ENCODE measurements around the gene SUSD3. TPM values are rescaled to one million over a fixed set of nuclear protein-coding genes. Genes with fewer than 3 reads are reported as not detected.

The SUSD3 gene
- total RNA-seq, 1 experiment from 2014 or later: 11.9 TPM

GRCh38 chr9:93057703-93058354, 672 bp upstream of the SUSD3 start:
- H3K4me3 Mint-ChIP-seq: peak overlapping the region; percentile 51
- no peak for ATAC-seq

DNA sequence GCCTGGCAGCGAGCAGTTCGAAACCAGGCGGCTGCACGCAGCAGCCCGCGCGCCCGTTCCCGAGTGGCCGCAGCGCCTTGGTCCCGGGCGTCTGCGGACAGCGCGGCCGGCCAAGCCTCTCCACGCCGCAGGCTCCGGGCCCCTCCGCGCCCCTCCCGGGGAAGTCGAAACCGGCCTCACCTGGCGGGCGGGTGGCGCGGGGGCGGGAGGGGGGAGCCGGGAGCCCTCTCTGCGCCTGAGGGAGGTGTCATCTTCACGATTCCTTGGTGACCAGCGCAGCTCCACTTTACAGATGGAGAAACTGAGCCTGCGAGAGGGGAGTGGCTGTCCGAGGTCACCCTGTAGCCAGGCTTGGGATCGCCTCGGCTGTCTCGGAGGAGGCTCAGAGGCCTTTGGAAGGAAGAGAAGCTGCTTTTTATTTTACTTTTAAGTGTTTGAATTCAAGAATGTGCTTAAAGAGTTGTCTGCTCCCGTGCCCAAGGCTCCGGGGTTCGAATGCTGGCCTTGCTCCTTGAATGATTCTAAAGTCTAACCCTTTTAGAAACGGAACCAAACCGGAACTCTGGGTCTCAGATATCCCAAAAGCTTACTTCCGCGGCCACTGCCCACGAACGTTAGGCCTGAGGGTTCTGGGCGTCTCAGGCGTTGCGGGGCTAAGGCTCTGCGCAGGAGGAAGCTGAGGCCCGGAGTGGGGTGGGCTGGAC, 662 bp downstream of the SUSD3 start:
- peak; percentile 4; the same call in 1 of the 2 replicates for ATAC-seq
- DNase-seq (ENCODE audit: low spot score): no peak
- Mint-ChIP-seq H3K4me3 (peak overlapping the region; percentile 68), H3K27ac (no peak overlapping the region), H3K9me3 (no peaks in the 10 kb centered on the region), H3K4me1 (peaks cover 49% of the 10 kb centered on the region), H3K27me3 (ENCODE audit: low read depth) (peaks cover 18% of the 10 kb centered on the region), H3K36me3 (no peaks in the 10 kb centered on the region)
- TF ChIP-seq, protein P1, sequence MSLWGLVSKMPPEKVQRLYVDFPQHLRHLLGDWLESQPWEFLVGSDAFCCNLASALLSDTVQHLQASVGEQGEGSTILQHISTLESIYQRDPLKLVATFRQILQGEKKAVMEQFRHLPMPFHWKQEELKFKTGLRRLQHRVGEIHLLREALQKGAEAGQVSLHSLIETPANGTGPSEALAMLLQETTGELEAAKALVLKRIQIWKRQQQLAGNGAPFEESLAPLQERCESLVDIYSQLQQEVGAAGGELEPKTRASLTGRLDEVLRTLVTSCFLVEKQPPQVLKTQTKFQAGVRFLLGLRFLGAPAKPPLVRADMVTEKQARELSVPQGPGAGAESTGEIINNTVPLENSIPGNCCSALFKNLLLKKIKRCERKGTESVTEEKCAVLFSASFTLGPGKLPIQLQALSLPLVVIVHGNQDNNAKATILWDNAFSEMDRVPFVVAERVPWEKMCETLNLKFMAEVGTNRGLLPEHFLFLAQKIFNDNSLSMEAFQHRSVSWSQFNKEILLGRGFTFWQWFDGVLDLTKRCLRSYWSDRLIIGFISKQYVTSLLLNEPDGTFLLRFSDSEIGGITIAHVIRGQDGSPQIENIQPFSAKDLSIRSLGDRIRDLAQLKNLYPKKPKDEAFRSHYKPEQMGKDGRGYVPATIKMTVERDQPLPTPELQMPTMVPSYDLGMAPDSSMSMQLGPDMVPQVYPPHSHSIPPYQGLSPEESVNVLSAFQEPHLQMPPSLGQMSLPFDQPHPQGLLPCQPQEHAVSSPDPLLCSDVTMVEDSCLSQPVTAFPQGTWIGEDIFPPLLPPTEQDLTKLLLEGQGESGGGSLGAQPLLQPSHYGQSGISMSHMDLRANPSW (CRISPR knock-in tag; conservative IDR thresholded peaks at IDR 0.05; ENCODE audit: low read depth): no peak
- TF ChIP-seq RORB (CRISPR knock-in tag; IDR thresholded peaks at IDR 0.05) (no peak), ZNF317 (CRISPR knock-in tag; IDR thresholded peaks at IDR 0.05; ENCODE audit: borderline replicate concordance, low read depth) (no peak), NR3C1 (CRISPR knock-in tag; conservative IDR thresholded peaks at IDR 0.05; ENCODE audit: low read depth) (no peak), GRHL2 (CRISPR knock-in tag; IDR thresholded peaks at IDR 0.05; ENCODE audit: insufficient replicate concordance, severe bottlenecking) (no peak), NFATC4 (CRISPR knock-in tag; IDR thresholded peaks at IDR 0.05) (no peak), PRDM15 (CRISPR knock-in tag; IDR thresholded peaks at IDR 0.05) (no peak), ATF6 (CRISPR knock-in tag; IDR thresholded peaks at IDR 0.05) (no peak), NFE2L1 (CRISPR knock-in tag; IDR thresholded peaks at IDR 0.05) (no peak), MYBL2 (CRISPR knock-in tag; IDR thresholded peaks at IDR 0.05) (no peak), OVOL2 (CRISPR knock-in tag; IDR thresholded peaks at IDR 0.05; ENCODE audit: borderline replicate concordance) (no peak), FOXK1 (CRISPR knock-in tag; IDR thresholded peaks at IDR 0.05) (no peak), ZNF219 (CRISPR knock-in tag; IDR thresholded peaks at IDR 0.05; ENCODE audit: borderline replicate concordance) (no peak), NR1H2 (CRISPR knock-in tag; IDR thresholded peaks at IDR 0.05) (no peak), TP53 (CRISPR knock-in tag; IDR thresholded peaks at IDR 0.05) (no peak), CREB1 (CRISPR knock-in tag; IDR thresholded peaks at IDR 0.05) (no peak), ETV6 (CRISPR knock-in tag; IDR thresholded peaks at IDR 0.05) (no peak), NR2C2 (CRISPR knock-in tag; IDR thresholded peaks at IDR 0.05) (no peak), ELF4 (CRISPR knock-in tag; IDR thresholded peaks at IDR 0.05; ENCODE audit: low read depth) (no peak)
- TF ChIP-seq, protein P2, sequence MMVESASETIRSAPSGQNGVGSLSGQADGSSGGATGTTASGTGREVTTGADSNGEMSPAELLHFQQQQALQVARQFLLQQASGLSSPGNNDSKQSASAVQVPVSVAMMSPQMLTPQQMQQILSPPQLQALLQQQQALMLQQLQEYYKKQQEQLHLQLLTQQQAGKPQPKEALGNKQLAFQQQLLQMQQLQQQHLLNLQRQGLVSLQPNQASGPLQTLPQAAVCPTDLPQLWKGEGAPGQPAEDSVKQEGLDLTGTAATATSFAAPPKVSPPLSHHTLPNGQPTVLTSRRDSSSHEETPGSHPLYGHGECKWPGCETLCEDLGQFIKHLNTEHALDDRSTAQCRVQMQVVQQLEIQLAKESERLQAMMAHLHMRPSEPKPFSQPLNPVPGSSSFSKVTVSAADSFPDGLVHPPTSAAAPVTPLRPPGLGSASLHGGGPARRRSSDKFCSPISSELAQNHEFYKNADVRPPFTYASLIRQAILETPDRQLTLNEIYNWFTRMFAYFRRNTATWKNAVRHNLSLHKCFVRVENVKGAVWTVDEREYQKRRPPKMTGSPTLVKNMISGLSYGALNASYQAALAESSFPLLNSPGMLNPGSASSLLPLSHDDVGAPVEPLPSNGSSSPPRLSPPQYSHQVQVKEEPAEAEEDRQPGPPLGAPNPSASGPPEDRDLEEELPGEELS (CRISPR knock-in tag; IDR thresholded peaks at IDR 0.05): no peak
- ChIA-PET POLR2A (interaction anchor here (1.0 kb wide), 1 partner anchor 51 kb away, joined by 3 read pairs; no protein-coding TSS in a partner anchor), CTCF (interaction anchor here (0.8 to 2.4 kb wide), 7 partner anchors 20 to 95 kb away, joined by 3 to 9 read pairs (median 3); no protein-coding TSS in a partner anchor)

More at GRCh38 chr9:93057703-93058354, 672 bp upstream of the SUSD3 start:
- no peak overlapping the region for H3K27ac Mint-ChIP-seq
- H3K4me1 Mint-ChIP-seq: peaks cover 62% of the 10 kb centered on the region
- DNase-seq (ENCODE audit: low spot score): no peak
- peaks cover 18% of the 10 kb centered on the region for H3K27me3 Mint-ChIP-seq (ENCODE audit: low read depth)
- no peaks in the 10 kb centered on the region for H3K36me3 Mint-ChIP-seq
- TF ChIP-seq ZBTB21 (CRISPR knock-in tag; IDR thresholded peaks at IDR 0.05; ENCODE audit: borderline replicate concordance): no peak
- TF ChIP-seq PRRX2 (CRISPR knock-in tag; IDR thresholded peaks at IDR 0.05): no peak
- TF ChIP-seq ZNF263 (CRISPR knock-in tag; IDR thresholded peaks at IDR 0.05; ENCODE audit: low read depth): no peak
- TF ChIP-seq HMGA2 (CRISPR knock-in tag; IDR thresholded peaks at IDR 0.05): no peak
- POLR2A ChIA-PET: interaction anchor here (0.6 kb wide), 1 partner anchor 392 kb away, joined by 3 read pairs; no protein-coding TSS in a partner anchor
- no peaks in the 10 kb centered on the region for H3K9me3 Mint-ChIP-seq
- CTCF ChIA-PET: interaction anchor here (1.0 to 1.6 kb wide), 3 partner anchors 21 to 54 kb away, joined by 3 to 7 read pairs (median 4); no protein-coding TSS in a partner anchor
